ENCODE measurements around the gene ZNF827.

- TF ChIP-seq ZNF274 (IDR thresholded peaks at IDR 0.05; ENCODE audit: low read depth, low read length) (no peak), YY1 (IDR thresholded peaks at IDR 0.05; ENCODE audit: insufficient read depth, insufficient read length) (no peak), SUZ12 (IDR thresholded peaks at IDR 0.05; ENCODE audit: extremely low read depth, insufficient read depth, insufficient read length) (no peak)
Measured at GRCh38 chr4:145976680-145977079, 38.1 kb upstream of the ZNF827 start.

All from NT2/D1 (cell line).